GM21717 (cell line): ENCODE measurements around the gene BIK.

Source experiments
- ATAC-seq: cut with Tn5 transposase; IDR thresholded peaks from one replicate; pipeline ENCODE4 v1.9.1; 2021; ENCODE audit warnings: mild to moderate bottlenecking, moderate library complexity; ENCODE audit not compliant: unreplicated experiment

The BIK gene

DNA sequence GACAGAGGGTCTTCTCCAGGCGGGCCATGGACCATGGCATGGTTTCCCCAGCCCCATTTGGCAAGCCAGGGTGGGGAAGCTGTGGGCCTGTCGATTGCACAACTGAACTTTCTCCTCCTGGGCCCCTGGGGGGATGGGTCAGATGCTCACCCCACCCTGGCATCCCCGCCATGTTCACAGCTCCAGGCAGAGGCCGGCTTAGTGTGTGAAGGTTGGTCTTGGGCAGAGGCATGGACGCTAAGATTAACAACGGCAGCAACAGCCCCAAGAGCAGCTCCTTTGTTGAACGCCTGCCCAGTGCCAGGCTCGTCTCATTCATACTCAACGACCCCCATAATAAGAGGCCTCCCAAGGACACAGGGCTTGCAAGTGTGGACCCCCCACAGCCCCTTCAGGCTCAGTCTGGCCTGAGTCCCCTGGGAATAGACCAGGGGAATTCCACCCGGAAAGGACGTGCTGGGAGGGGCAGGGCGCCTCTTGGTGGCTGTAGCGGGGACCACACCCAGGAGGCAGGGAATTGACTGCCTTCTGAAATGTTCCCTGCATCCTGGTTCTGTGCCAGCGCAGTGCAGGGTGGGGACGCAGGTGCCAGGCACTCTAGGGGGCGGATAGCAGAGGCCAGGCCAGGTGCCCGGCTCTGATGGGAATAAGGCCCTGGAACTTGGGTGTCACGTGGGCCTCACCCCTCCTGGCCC, 49.1 kb downstream of the BIK start:
- no peak for ATAC-seq

- no peak for ATAC-seq
Measured at GRCh38 chr22:43160497-43161126, 50.1 kb downstream of the BIK start.

GRCh38 chr22:43162412-43163150, 52.0 kb downstream of the BIK start:
- ATAC-seq: no peak

DNA sequence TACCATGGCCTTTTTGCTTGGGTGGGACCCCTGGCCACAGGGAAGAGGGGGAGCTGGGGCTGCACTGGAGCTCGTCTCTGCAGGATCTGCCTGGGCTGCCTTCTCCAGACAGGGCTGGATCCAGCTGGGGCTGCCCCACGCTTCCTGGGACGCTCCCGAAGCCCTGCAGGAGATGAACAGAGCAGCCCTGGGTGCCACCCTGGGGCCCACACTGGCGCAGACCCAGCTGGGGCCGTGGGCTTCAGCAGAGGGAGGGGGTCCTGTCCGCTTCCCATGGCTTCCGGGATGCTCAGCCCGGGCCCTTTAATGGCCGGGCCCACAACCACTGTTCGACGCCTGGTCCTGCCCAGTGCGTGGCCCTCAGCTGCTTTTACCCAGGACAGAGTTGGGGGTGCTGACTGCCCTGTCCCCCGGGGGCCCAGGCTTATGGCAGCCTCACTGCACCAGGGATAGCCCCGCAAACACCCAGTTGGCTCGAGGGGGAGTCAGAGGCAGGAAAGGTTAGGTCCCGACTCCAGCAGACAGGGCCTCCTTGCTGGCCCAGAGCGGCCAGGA, 52.8 kb downstream of the BIK start:
- no peak for ATAC-seq

- no peak for ATAC-seq
Measured at GRCh38 chr22:43164636-43165035, 54.1 kb downstream of the BIK start.

GRCh38 chr22:43166132-43166930, 55.8 kb downstream of the BIK start:
- no peak for ATAC-seq

DNA sequence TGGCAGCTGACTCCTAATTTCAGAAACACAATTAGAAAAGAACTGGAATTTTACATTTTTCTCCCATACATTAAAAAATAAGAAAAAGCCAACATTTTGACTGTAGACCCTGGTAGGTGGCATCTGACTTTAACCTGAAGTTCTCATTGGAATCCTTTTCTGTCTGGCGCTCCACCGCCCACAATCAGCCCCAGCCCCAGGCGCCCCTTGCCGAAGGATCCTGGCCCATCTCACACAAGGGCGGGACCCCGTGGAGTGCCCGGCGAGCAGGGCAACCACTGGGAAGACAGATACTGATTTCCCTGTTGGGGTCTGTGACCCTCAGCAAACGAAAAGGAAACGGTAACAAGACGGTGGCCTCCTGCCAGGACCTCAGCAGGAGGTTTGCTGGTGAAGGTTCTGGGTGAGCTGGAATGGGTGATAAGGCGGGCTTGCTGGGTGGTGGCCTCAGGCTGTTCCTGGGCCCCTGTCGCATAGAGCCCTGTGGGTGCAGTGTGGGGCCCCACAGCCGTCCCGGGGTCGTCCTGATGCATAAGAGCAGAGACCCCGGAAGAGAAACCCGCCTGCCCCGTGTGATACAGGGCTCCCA, 56.5 kb downstream of the BIK start:
- ATAC-seq: no peak

GRCh38 chr22:43168471-43169309, 58.1 kb downstream of the BIK start:
- no peak for ATAC-seq

GRCh38 chr22:43169310-43170130, 59.0 kb downstream of the BIK start:
- no peak for ATAC-seq

DNA sequence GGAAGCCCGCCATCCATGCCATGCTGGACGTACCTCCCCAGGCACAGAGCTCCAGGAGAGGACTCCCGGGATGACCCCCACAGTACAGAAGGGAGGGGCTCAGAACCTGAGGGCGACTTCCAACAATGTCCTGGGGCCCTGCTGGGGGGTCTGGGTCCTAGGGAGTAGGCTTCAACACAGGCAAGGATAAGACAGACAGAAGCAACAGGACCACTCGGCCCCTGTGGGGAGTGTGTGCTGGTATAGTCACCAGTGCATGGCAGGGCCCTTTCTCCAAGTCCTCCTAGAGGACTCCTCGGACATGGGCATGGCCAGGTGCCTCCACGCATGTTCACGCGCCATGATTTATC, 59.6 kb downstream of the BIK start:
- ATAC-seq: no peak

GRCh38 chr22:43171019-43171491, 60.5 kb downstream of the BIK start:
- no peak for ATAC-seq

- ATAC-seq: no peak
Measured at GRCh38 chr22:43171607-43172006, 61.1 kb downstream of the BIK start.

- no peak for ATAC-seq
Measured at GRCh38 chr22:43172191-43172590, 61.6 kb downstream of the BIK start.

DNA sequence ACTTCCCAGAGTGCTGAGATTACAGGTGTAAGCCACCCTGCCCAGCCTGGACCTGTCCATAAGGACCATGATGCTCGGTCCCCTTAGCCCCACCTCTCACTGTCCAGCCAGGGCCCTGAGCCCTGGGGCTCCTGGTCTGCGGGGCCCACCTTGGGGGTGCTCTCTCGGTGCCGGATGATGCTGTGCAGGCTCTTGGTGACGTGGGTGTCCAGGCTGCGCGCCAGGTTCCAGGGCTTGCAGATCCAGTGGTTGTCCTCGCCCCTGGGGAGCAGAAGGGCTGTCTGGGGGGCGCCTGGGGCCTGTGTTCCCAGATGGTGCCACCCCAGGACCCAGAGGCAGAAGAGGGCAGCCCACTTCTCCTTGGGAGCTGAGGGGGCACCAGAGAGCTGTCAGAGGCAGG, 63.0 kb downstream of the BIK start:
- no peak for ATAC-seq

DNA sequence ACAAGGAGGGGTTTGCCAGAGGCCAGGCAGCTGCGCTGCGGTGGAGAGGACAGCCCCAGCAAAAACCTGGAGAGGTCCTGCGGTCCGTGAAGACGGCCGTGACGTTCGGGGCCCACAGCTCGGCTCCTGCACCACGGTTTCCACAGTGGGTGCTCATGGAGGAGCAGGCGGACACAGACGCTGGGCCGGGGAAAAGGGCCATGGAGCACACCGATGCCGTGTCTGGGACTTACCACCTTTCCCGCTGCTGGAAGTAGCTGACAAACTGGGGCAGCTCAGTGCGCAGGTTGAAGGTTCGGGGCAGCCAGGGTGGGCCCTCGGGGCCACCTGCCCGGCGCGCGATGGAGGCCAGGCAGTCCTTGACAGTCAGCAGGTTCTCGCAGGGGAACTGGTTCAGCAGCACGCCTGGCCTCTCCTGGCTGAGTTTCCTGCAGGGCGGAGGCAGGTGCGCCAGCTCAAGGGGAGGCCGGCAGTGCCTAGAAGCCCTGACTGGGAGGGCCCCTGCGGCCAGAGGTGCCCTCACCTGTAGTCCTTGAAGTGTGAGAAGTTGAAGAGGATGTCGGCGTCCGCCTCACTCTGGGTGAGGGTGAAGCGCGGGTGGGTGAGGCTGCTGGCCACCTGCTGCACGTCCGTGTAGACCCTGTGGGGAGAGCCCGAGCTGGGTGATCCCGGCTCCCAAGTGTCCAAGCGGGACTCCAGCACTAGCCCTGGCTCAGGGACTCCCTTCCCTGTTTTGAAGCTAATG, 63.6 kb downstream of the BIK start:
- ATAC-seq: no peak

DNA sequence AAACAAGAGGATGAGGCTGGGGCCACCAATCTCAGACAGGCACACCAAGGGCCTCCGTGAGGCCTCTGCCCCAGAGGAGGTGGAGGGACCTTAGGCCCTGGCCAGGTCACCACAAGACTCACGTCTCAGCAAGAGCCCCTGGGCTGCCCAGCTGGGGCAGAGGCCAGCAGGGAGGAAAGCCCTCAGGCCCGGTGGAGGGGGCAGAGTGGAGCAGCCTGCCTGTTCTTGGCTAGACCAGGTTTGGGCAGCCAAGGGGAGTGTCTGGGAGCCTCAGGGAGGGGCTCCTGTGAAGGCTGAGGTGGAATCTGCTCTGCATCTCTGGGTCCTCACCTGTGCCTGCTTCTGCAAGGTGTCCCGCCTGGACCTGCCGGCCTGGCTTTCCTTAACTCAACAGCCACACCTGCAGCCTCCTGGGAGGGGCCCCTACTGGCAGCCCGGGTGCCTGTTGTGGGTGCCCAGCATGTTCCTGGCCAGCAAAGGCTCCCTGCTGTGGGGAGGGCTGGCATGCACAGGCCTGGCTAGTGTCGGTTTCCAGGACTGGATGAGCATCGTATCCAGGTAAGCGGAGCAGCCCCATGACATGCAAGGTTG, 64.5 kb downstream of the BIK start:
- ATAC-seq: no peak

DNA sequence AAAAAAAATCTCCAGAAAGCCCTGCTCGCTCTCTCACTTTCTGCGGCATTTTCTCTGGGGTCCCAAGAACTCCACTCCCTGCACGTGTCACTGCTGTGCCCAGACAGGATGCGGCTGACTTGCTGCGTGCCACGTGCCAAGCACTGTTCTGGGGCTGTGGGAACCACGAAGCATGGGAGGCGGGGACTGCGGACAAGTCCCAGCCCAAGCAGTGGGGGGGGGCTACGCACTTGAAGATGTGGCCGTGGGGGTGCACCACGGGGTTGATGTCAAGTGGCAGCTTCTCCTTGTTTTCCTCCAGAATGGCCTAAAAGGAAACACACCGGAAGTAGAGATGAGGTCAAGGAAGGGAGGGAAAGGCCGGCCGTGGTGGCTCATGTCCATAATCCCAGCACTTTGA, 65.5 kb downstream of the BIK start:
- ATAC-seq: no peak

DNA sequence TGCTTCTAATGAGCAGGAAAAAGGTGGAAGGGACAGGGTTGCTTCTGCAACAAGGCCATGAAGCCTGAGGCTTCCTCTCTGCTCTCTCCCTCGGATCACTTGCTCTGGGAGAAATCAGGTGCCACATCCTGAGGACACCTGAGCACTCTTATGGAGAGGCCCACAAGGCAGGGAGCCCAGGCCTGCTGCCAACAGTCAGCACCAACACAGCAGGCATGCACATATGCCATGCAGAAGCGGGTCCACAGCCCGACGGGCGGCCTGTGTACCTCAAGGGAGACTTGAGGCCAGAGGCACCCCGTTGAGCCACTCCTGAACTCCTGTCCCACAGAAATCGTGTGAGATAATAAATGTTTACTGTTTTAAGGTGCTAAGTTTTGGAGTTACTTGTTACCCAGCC, 66.9 kb downstream of the BIK start:
- ATAC-seq: no peak
